ENCODE measurements around the gene TMEM50B.
"Not testable (repeated sequence)": the region's sequence is repeated elsewhere in the genome, so short reads cannot be mapped to it uniquely, and the experiment has no call there.

TMEM50B gene

GRCh38 chr21:33479679-33480480 lies at the start of gene TMEM50B:
Gene TMEM50B, minus strand, starts transcription at chr21:33479974. Its CDS starts 11,089 bp downstream, at chr21:33468885.
- no peak for FAIRE-seq

- FAIRE-seq = peak; percentile 33
These were observed 43.2 kb upstream of the TMEM50B start for GRCh38 chr21:33522953-33523349.

GRCh38 chr21:33522297-33522952 lies 42.7 kb upstream of the TMEM50B start:
- FAIRE-seq = no peak

- FAIRE-seq = no peak
These were observed 39.1 kb upstream of the TMEM50B start for GRCh38 chr21:33518899-33519298.

GRCh38 chr21:33514229-33514628 lies 34.5 kb upstream of the TMEM50B start:
- FAIRE-seq = no peak

- FAIRE-seq = no peak
These were observed 32.7 kb upstream of the TMEM50B start for GRCh38 chr21:33512481-33512880.

GRCh38 chr21:33511639-33512038 lies 31.9 kb upstream of the TMEM50B start:
- FAIRE-seq = no peak

- no peak for FAIRE-seq
These were observed 31.1 kb upstream of the TMEM50B start for GRCh38 chr21:33510826-33511225.

GRCh38 chr21:33507003-33507402 lies 27.2 kb upstream of the TMEM50B start:
- FAIRE-seq = not testable (repeated sequence)

- FAIRE-seq = no peak
These were observed 26.1 kb upstream of the TMEM50B start for GRCh38 chr21:33505833-33506232.

- no peak for FAIRE-seq
These were observed 16.6 kb upstream of the TMEM50B start for GRCh38 chr21:33496345-33496744.

- FAIRE-seq = no peak
These were observed 16.0 kb upstream of the TMEM50B start for GRCh38 chr21:33495743-33496142.

GRCh38 chr21:33493756-33494155 lies 14.0 kb upstream of the TMEM50B start:
- no peak for FAIRE-seq

- FAIRE-seq = no peak
These were observed 12.8 kb upstream of the TMEM50B start for GRCh38 chr21:33492571-33492970.

GRCh38 chr21:33491373-33492102 lies 11.8 kb upstream of the TMEM50B start, which contains the start of gene DNAJC28:
Gene DNAJC28, minus strand, starts transcription at chr21:33491716. Its CDS starts 2,323 bp downstream, at chr21:33489393.
- FAIRE-seq = no peak

- no peak for FAIRE-seq
These were observed 11.2 kb upstream of the TMEM50B start for GRCh38 chr21:33490991-33491372.

GRCh38 chr21:33488936-33489335 lies 9.2 kb upstream of the TMEM50B start:
- no peak for FAIRE-seq

GRCh38 chr21:33487996-33488395 lies 8.2 kb upstream of the TMEM50B start:
- FAIRE-seq = no peak

GRCh38 chr21:33481314-33481943 lies 1.7 kb upstream of the TMEM50B start:
- FAIRE-seq = no peak

GRCh38 chr21:33480481-33481103 lies 818 bp upstream of the TMEM50B start:
- no peak for FAIRE-seq

GRCh38 chr21:33478935-33479678 lies 667 bp downstream of the TMEM50B start:
- FAIRE-seq = no peak

GRCh38 chr21:33478182-33478581 lies 1.6 kb downstream of the TMEM50B start:
- no peak for FAIRE-seq

Measured in islet of Langerhans (tissue), 1 donor.